ENCODE results near the gene CNTFR.

The CNTFR gene

DNA sequence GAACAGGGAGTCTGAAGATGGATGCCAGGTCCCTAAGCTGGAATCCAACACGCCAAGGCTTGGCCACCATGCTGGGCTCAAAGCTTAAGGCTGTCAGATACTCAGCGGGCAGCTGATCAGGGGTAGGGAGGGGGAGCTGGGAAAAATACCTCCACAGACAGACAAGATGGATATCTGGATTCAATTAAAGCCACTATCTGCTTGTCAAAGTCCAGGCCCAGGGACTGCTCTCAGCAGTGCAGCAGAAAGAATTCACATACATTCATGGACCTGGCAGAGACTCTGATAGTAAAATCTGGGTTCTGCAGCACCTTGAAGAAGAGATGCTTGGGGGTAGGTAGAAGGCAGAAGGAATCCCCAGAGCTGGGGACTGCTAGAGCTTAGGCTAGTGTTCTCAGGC is 25.6 kb upstream of the CNTFR start:
- DNase-seq = no peak

DNA sequence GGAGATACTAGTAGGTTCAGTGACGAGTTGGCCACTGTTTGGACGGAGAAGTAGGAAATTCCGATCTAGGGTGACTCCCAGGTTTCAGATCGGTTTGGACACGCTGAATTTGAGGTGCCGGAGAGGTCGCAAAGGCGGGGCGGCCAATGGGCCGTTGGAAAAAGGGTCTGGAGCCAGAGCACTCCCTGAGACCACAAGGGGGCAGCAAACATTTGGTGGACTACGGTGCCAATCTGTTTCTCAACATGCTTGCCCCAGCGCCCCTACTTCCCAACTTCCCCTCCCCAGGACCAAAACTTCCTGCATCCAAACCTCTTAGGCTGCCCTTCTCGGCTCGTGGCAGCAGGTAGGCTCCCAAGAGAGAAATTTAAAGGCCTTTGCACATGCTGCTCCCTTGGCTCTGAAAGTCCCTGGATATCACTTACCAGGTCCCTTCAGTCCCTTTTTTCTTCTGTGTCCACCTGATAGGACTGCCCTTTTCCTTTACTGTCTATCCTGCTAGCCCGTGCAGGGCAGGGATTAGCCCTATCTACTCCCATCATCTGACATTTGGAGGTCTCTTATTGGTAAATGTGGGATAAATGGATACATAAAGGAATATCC is 23.4 kb upstream of the CNTFR start:
- DNase-seq = peak; percentile 73

DNA sequence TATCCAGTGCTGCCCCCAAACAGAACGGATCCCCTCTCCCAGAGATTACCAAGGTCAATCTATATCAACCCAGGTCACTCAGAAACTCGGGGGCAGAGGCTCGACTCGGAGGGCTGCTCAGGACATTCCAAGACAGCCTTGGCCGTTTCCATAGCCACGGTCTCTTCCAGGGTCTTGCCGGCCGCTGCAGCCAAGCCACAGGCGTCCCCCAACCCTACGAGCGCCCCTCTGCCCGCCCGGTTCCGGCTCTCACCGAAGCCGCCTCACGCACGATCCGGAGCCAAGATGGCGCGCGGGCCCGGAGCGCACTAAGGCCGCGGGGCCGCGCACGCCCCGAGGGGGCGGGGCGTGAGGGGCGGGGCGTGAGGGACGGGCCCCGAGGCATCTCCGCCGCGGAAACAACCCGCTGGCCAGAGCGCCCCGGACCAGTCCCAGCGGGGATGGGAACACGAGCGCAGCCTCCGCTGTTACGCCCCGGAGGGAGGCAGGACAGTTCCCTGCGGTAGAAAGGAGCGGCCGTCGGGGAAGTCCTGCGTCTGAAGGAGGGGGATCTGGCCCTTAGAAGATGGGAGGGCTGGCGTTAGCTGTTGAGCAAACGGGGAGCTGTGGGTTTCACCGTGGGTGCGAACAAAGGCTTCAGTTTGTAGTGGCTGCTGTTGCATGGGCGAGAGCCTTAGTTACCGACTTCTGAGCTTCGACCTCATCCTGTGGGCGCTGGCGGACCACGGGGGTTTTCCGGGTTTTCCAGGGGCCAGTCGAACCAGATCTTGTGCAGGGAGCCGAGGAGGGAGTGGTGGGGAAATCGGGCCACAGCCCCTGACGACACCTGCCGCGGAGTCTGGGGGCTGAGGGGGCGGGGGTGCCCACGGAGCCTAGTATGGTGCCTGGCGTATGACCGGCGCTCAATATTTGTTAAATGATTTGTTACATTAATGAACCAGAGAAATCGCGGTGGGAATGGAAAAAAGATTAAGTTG is 22.6 kb upstream of the CNTFR start, which contains the start of gene RPP25L:
RPP25L (minus strand) TSS at position 287 of the 977 bp plus-strand sequence. CDS start 801 bp downstream, outside the sequence.
- DNase-seq = peak; percentile 86

DNA sequence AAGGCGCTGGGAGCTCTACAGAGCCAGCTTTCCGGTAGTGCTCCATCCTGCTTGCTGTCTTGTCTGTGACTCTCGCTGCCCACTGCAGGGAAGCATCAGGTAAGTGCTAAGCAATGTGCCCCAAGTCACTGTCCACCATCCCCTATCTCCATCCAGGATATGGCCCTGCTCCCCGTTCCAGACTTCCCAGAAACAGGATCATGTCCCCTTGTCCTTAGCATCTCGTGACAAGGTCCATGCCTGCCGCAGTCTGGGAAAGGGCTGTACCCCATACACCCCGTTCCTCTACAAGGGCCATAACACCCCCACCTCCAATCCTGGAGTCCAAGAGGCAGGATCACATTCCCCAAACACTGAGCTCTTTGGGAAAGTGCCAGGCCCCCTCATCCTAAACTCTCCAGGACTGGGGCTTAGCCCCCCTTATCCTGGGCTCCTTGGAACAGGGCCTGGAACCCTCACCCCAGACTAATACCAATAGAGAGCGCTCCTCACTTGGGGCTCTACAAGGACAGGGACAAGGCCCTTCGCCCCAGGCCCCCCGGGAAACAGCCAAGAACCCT is 21.8 kb upstream of the CNTFR start:
- no peak for DNase-seq

DNA sequence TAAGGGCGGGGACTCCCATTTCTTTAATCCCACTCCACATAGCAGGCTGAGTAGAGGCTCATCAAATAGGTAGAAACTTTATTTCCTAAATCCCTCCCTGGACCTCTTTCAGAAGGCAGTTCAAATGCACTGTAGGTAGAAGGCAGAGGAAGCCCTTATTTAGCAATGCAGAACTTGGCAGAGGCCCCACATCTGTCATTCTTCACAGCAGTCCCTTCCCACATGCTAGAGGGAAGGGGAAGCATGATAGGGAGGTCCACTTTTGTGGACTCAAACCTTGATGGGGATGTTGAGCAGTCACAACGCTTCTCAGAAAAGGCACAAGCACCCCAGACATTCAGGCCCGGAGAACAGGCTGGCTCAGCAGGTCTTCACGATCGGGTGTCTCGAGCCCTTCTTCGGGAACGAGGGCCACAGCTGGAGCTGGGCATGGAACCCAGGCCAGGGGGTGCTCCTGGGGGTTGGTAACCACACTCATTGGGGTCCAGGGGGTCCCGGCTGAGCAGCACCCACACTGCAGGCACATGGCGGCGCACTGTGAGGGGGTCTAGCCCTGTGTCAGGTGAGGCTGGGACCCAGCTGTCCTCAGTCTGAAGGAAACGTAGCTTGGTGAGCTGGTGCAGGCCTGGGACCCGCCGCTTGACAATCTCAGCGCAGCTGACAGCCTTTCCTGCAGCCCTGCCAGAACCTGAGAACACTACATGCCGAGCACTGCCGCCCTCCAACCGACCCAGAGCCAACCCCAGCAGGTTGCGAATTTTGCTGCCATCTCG is 21.1 kb upstream of the CNTFR start:
- DNase-seq = no peak

DNA sequence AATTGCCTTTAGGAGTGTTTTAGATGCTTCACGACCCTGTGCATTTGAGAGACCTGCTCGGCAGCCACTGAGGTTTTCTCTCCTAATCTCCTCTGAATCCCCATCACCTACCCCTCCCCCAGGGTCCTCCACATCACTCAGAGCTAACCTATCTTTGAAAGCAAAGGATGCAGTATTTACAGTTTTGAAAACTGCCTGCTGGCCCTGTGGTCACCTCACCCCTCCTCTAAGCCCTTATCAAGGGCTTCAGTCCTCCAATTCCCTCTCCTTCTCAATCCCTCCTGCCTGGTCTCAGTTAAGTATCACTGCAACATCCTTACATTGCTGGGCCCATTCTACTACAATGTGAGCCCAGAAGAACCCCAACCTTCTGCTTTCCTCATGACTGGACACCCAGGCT is 17.8 kb upstream of the CNTFR start:
- DNase-seq = no peak

DNA sequence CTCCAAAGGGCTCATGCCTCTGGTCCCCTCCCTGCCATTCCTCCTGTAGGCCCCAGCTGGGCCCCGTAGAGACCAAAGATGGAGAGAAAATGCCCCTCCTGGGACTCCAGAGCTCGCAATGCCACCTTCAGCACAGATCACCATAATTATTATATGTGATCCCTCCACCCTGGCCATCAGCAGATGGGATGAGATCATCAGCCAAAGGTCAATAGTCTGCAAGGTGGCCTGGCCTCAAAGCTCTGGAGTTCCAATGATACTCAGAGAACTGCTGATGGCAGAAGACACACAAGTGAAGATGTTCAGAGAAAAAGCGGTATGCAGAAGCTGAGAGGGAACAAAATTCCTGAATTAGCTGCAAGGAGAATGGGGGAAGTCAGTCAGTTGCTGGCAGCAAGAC is 17.4 kb upstream of the CNTFR start:
- no peak for DNase-seq

DNA sequence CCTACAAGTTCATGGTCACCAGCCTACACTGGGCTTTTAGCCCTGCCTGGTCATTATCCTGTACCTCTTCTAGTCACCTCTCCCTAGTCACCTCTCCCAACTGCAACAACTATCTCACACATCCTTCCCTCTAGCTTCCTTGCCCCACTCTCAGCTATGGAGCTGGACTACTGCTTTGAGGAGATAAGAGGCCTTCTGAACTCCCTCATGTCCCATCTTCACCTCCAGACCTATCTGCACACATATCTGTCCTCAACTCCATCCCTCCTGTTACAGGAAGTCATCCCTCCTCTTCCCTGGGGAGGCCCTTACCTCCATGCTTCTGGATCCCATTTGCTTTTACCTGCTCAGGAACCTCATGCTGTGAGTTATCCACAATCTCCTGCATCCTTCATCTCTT is 16.7 kb upstream of the CNTFR start:
- no peak for DNase-seq

DNA sequence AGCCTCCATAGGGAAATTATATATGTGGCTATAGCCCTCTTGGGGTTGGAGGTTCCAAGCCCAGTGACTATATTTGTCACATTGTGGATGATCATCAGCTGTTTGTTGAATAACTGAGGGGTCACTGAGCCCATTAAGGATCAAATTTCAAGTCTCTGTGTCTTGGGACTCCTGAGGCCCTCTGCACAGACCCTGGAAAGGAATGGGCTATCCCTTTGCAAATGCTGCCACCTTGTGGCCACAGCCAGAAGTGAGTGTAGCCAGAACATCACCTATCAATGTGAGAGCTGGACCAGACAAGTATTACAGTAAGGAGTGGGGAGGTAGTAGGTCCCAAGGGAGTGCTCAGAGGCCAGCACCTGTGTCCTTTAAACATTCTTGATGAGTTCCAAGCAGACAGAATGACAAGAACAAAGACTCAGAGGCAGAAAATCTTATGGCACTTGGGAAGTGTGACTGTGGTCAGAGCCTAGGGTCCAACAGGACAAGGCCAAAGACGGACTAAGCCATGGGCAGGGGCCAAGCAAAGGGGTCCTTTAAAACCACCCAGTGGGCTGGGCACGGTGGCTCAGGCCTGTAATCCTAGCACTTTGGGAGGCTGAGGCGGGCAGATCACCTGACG is 14.2 kb upstream of the CNTFR start:
- peak; percentile 69 for DNase-seq

DNA sequence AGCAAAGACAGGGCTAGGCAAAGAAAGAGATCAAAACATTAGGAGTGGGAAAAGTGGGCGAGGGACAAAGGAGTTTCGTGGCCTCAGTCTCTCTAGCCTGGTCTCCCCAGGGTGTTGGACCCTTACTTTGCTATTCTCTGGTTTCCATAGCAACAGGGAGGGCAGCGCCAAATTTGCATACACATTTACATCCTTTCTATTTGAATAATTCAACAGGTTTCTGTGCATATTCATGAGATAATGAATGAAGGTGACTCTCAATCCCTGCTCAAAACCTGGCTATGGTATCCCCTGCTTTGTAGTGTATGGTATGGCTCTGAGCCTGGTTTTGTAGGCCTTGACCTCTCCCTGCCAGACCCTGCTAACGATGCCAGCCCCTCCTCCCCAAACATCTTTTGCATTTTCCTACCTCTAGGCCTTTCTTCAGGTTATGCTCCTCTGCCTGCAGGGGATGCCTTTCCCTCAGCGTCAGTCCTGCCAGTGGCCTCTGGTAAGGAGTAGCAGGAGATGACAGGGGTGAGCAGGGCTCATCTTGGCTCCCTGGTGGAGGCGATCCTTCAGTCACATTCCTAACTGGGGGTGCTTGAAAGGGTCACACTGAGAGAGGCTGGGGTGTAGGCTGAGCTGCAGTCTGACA is 12.5 kb upstream of the CNTFR start:
- DNase-seq = no peak

DNA sequence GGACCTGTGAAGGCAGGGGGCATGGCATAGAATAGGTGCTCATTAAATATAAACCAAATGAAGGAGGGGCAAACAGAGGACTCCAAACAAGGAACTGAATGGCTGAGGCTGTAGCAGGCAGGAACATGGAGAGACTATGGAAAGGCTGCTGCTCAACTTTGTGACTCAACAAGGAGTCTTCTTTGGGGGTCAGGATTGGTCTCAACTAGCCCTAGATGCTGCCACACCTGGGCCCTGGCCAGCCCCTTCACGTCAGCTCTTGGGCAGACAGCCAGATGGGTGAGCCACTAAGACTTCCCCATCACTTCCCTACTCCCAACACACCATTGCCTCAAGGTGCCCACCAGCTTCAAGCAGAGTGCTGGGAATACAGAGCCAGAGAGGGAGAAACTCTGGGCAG is 11.4 kb upstream of the CNTFR start:
- DNase-seq = no peak

DNA sequence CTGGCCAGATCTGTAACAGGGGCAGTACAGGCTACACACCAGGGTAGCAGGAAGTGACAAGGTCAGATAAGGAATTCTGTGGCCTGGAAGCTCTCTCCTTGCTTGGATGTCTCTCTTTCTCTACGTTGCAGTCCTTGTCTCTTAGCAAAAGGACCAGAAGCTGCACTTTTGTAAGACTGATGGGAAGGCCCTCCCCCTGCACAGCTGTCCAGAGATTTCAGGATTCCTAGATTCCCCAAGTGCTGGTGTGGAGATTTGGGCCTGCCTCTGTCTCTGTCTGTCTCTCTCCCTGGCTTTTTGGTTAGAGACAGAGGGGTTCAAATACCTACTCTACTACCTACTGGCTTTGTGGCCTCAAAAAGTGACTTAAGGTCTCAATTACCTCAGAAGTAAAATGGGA is 10.0 kb upstream of the CNTFR start:
- no peak for DNase-seq

DNA sequence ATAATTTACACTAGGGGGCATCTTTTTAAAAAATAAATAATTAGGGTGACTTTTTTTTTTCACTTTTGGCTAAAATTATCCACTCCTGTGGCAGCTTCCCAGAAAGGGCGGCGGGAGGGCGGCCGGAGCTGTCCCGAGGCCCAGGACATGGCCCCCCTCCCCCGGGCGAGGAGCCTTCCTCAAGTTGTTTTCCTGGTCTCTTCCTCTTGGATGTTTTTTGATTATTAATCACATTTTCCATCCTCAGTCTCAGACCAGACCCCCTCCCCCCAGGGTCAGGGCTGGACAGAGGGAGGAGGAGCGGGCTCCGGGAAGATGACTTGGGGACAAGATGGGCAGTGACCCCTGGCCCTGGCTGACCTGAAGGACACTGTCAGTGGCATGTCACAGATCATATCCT is 4.7 kb upstream of the CNTFR start:
- DNase-seq = no peak

DNA sequence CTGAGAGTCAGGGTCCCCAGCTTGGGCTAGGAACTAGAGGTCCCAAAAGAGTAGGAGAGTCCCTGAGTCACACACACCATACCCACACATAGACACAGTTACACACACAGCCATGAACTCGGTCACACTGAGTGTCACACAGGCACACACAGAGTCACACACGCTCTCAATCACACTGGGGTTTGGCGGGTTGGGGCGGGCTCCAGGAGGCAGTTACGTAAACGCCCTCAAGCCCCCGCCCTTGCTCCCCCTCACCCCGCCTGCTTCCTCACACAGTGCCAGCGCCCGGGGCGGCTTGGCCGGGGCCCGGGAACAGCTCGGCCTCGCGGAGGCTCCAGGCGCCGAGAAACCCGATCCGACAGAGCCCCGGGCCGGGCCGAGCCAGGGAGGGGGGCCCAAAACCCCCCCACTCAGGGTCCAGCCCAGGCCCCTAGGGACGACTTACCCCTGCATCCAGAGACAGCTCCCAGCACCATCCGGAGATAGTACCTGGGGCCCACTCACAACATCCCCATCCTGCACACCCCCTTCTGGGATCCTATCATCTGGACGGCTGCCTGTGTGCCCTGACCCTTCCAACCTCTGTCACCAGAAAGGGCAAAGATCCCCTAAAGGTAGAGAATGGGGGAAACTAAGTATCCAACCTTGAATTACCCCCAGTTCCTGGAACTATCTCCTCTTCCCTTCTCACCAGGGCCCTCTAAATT is 3.5 kb upstream of the CNTFR start:
- no peak for DNase-seq

DNA sequence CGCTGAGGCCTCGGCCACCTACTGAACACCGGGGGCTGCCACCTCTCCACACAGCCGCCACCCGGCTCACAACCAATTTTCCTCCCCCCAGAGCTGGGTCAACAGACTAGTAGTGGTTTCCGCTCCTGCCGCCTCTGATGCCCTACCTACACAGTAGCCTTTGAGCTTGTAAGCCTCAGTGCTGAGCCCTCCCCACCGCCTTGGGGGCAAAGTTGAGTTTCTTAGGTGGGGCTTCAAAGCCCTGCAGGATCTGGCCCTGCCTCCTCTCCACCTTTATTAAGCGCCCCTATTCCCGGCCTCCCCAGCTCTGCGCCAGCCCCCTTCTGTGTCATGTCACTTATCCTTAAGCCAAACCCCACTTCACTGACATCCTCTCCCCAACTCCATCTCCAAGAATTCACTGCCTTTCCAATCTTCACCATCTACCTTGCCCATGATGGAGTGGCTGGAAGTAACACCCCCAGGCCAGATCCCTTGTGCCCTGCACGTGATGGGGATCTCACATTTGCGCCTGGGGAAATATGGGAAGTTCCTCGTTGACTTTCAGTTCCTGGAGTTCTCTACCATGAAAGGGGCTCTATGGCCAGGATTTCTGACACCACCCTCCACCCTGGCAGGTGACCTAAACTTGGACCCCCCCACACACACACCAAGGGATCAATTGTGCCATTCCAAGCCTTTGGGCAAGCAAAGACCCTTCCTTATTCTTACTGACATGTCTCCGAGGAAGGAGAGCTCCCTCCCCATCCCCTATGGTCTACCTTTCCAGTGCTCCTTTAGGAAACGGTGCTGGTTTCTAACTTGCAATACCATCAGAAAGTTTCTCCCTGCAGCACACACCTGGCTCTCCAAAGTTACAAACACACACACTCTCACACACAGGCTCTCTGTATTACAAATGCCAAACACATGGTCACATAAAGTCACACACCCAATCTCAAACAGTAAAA is 2.7 kb upstream of the CNTFR start:
- DNase-seq = no peak

DNA sequence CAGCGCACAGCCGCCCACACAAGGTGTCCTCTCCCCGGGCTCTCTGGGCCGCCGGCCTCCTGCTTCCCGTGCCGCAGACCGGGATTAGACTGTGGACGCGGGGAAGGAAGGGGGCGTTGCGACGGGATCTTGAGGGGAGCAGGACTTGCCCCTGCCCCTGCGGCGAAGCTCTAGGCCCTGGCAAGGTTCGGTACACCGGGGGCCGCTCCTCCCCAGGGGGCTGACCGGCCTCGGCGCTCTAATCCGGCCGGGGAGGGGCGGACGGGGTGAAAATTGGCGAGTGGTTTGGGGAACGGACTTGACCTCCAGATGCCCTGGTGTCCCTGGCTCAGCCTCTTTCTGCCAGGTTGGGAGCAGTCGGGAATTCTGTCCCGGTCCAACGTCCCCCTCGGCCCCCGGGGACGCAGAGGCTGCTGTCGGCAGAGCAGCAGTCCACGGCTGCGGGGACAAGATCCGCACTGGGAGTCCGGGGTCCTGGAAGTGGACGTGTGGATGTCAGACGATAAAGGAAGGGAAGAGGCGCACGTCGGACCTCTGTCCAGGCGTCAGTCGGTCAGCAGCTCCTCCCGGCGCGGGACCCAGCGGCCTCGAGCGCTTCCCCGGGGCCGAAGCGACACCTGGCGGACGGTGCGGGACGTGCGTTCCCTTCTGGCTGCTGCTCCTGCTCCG is 1.9 kb upstream of the CNTFR start:
- peak; percentile 65 for DNase-seq

DNA sequence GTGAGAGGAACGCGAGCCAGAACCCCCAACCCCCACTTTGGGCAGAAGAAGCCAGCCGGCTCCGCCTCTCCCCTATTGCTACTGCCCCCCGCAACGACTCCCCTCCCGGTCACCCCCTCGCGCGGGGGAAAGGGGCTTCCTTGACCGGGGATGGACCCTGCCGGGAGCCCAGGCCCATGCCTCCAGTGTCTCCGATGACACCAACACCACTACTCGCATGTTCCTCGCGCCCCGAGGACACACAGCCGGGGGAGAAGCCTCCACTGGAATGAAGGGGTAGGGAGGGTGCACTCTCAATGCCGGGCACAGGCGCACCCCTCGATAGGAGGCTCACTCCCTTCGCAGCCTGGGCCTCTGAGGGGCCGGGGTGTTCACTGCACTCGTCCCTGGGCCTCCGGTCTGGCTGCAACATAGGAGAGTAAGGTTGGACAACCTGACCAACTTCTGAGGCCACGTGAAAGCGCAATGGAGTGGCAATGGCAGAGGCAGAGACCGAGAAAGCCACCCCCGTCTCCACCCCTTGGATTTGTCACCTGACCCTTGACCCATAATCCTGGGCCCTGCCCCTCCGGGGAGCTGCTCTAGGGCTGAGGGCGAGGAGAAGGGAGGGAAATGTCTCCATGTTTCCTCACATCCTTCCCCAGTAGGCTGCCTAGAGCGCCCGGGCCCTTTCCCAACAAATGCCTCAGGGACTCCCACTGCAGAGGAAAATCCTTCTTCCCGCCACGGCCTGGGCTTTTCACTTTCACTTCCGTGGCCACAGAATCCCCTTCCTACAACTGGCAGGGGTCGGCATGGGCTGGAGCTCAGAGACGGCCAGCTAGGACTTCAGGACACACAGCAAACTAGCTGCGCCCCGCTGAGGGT is 1.1 kb upstream of the CNTFR start:
- DNase-seq = no peak
